ENCODE data around the gene LNX1.

DNA sequence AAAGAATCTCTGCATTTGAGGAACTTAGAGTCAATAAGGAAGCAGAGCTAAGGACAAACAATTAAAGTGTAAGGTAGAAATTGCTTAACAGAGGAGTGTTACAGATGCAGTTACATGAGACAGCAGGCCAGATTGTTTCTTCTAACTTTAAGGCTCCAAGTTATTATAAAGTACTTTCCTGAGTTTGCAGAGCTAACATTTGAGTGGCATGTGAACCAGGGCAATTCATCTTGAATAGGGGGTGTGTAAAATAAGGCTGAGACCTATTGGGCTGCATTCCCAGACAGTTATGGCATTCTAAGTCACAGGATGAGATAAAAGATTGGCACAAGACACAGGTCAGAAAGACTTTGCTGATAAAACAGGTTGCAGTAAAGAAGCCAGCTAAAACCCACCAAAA, 7.6 kb upstream of the LNX1 start:
- no peak for TF ChIP-seq GABPA (IDR thresholded peaks at IDR 0.05; ENCODE audit: low read depth)
- TF ChIP-seq, protein P1, sequence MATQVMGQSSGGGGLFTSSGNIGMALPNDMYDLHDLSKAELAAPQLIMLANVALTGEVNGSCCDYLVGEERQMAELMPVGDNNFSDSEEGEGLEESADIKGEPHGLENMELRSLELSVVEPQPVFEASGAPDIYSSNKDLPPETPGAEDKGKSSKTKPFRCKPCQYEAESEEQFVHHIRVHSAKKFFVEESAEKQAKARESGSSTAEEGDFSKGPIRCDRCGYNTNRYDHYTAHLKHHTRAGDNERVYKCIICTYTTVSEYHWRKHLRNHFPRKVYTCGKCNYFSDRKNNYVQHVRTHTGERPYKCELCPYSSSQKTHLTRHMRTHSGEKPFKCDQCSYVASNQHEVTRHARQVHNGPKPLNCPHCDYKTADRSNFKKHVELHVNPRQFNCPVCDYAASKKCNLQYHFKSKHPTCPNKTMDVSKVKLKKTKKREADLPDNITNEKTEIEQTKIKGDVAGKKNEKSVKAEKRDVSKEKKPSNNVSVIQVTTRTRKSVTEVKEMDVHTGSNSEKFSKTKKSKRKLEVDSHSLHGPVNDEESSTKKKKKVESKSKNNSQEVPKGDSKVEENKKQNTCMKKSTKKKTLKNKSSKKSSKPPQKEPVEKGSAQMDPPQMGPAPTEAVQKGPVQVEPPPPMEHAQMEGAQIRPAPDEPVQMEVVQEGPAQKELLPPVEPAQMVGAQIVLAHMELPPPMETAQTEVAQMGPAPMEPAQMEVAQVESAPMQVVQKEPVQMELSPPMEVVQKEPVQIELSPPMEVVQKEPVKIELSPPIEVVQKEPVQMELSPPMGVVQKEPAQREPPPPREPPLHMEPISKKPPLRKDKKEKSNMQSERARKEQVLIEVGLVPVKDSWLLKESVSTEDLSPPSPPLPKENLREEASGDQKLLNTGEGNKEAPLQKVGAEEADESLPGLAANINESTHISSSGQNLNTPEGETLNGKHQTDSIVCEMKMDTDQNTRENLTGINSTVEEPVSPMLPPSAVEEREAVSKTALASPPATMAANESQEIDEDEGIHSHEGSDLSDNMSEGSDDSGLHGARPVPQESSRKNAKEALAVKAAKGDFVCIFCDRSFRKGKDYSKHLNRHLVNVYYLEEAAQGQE (IDR thresholded peaks at IDR 0.05; ENCODE audit: insufficient replicate concordance, low read depth), result no peak
- TF ChIP-seq, protein P2, sequence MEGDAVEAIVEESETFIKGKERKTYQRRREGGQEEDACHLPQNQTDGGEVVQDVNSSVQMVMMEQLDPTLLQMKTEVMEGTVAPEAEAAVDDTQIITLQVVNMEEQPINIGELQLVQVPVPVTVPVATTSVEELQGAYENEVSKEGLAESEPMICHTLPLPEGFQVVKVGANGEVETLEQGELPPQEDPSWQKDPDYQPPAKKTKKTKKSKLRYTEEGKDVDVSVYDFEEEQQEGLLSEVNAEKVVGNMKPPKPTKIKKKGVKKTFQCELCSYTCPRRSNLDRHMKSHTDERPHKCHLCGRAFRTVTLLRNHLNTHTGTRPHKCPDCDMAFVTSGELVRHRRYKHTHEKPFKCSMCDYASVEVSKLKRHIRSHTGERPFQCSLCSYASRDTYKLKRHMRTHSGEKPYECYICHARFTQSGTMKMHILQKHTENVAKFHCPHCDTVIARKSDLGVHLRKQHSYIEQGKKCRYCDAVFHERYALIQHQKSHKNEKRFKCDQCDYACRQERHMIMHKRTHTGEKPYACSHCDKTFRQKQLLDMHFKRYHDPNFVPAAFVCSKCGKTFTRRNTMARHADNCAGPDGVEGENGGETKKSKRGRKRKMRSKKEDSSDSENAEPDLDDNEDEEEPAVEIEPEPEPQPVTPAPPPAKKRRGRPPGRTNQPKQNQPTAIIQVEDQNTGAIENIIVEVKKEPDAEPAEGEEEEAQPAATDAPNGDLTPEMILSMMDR (IDR thresholded peaks at IDR 0.05; ENCODE audit: insufficient read depth, low read length), result no peak
- no peak for TF ChIP-seq POLR2AphosphoS5 (IDR thresholded peaks at IDR 0.05; ENCODE audit: low read depth)

Data from HL-60 (cell line).